ENCODE measurements around the gene KCNK7.

Gene KCNK7

GRCh38 chr11:65585396-65586246, 10.0 kb downstream of the KCNK7 start:
- H3K9me3 Mint-ChIP-seq: no peaks in the 10 kb centered on the region
- H3K4me3 Mint-ChIP-seq: no peak overlapping the region
- peak overlapping the region; percentile 18 for H3K27ac Mint-ChIP-seq
- H3K36me3 Mint-ChIP-seq (ENCODE audit: low read depth): peaks cover 3% of the 10 kb centered on the region
- TF ChIP-seq CTCF (IDR thresholded peaks at IDR 0.05): no peak
- H3K27me3 Mint-ChIP-seq (ENCODE audit: low read depth, poor library complexity): peaks cover 46% of the 10 kb centered on the region
- H3K4me1 Mint-ChIP-seq: peaks cover 54% of the 10 kb centered on the region
- no peak for DNase-seq

- no peak overlapping the region for H3K4me3 Mint-ChIP-seq
- no peaks in the 10 kb centered on the region for H3K9me3 Mint-ChIP-seq
Observed at GRCh38 chr11:65584723-65585171, 10.9 kb downstream of the KCNK7 start.

GRCh38 chr11:65584106-65584505, 11.5 kb downstream of the KCNK7 start:
- Mint-ChIP-seq H3K4me3 (no peak overlapping the region), H3K4me1 (peaks cover 42% of the 10 kb centered on the region), H3K9me3 (no peaks in the 10 kb centered on the region), H3K27ac (no peak overlapping the region), H3K36me3 (ENCODE audit: low read depth) (no peaks in the 10 kb centered on the region), H3K27me3 (ENCODE audit: low read depth, poor library complexity) (peaks cover 36% of the 10 kb centered on the region)
- DNase-seq: no peak
- no peak for TF ChIP-seq CTCF (IDR thresholded peaks at IDR 0.05)

More at GRCh38 chr11:65584723-65585171, 10.9 kb downstream of the KCNK7 start:
- Mint-ChIP-seq H3K36me3 (ENCODE audit: low read depth) (no peaks in the 10 kb centered on the region), H3K27me3 (ENCODE audit: low read depth, poor library complexity) (peaks cover 37% of the 10 kb centered on the region), H3K4me1 (peaks cover 47% of the 10 kb centered on the region), H3K27ac (no peak overlapping the region)
- DNase-seq: no peak
- no peak for TF ChIP-seq CTCF (IDR thresholded peaks at IDR 0.05)

GRCh38 chr11:65583589-65583988, 12.0 kb downstream of the KCNK7 start:
- H3K27ac Mint-ChIP-seq: no peak overlapping the region
- TF ChIP-seq CTCF (IDR thresholded peaks at IDR 0.05): no peak
- no peak overlapping the region for H3K4me3 Mint-ChIP-seq
- H3K4me1 Mint-ChIP-seq: peaks cover 39% of the 10 kb centered on the region
- no peaks in the 10 kb centered on the region for H3K9me3 Mint-ChIP-seq
- DNase-seq: no peak
- H3K36me3 Mint-ChIP-seq (ENCODE audit: low read depth): no peaks in the 10 kb centered on the region
- H3K27me3 Mint-ChIP-seq (ENCODE audit: low read depth, poor library complexity): peaks cover 36% of the 10 kb centered on the region

GRCh38 chr11:65581928-65582327, 13.7 kb downstream of the KCNK7 start:
- Mint-ChIP-seq H3K27me3 (ENCODE audit: low read depth, poor library complexity) (peaks cover 33% of the 10 kb centered on the region), H3K4me3 (no peak overlapping the region), H3K36me3 (ENCODE audit: low read depth) (no peaks in the 10 kb centered on the region), H3K4me1 (peaks cover 36% of the 10 kb centered on the region), H3K9me3 (no peaks in the 10 kb centered on the region), H3K27ac (no peak overlapping the region)
- TF ChIP-seq CTCF (IDR thresholded peaks at IDR 0.05): no peak
- no peak for DNase-seq

GRCh38 chr11:65580756-65581155, 14.8 kb downstream of the KCNK7 start:
- DNase-seq: no peak
- Mint-ChIP-seq H3K27me3 (ENCODE audit: low read depth, poor library complexity) (peaks cover 35% of the 10 kb centered on the region), H3K27ac (no peak overlapping the region), H3K4me3 (no peak overlapping the region), H3K36me3 (ENCODE audit: low read depth) (no peaks in the 10 kb centered on the region), H3K4me1 (peaks cover 30% of the 10 kb centered on the region), H3K9me3 (no peaks in the 10 kb centered on the region)
- TF ChIP-seq CTCF (IDR thresholded peaks at IDR 0.05): no peak

All from nephron progenitor cell (in vitro differentiated cells).